Measurements from ENCODE around the gene LTK.

Gene LTK

GRCh38 chr15:41490355-41490754 is 23.3 kb downstream of the LTK start:
- peaks cover 53% of the 10 kb centered on the region for H3K27me3 ChIP-seq (ENCODE audit: control insufficient read depth, insufficient read depth, low read length, poor library complexity, severe bottlenecking)
- 67 to 72% methylated on average over 4 of the region's 4 CpGs for WGBS, 2 experiments
- peaks cover 8% of the 10 kb centered on the region for H3K4me1 ChIP-seq (ENCODE audit: control insufficient read depth, insufficient read depth, low read length)
- H3K27ac ChIP-seq (ENCODE audit: insufficient read depth, low read depth, low read length, poor library complexity, severe bottlenecking) = no peak overlapping the region
- H3K9me3 ChIP-seq (ENCODE audit: control insufficient read depth, low read length) = no peaks in the 10 kb centered on the region
- no peak overlapping the region for H3K4me3 ChIP-seq (ENCODE audit: insufficient read depth, low read depth, low read length)
- no peaks in the 10 kb centered on the region for H3K36me3 ChIP-seq (ENCODE audit: control insufficient read depth, insufficient read depth, low read length)

GRCh38 chr15:41489641-41490040 is 24.0 kb downstream of the LTK start:
- Histone ChIP-seq H3K27me3 (ENCODE audit: control insufficient read depth, insufficient read depth, low read length, poor library complexity, severe bottlenecking) (peaks cover 46% of the 10 kb centered on the region), H3K4me1 (ENCODE audit: control insufficient read depth, insufficient read depth, low read length) (peaks cover 1% of the 10 kb centered on the region), H3K9me3 (ENCODE audit: control insufficient read depth, low read length) (no peaks in the 10 kb centered on the region), H3K27ac (ENCODE audit: insufficient read depth, low read depth, low read length, poor library complexity, severe bottlenecking) (no peak overlapping the region), H3K4me3 (ENCODE audit: insufficient read depth, low read depth, low read length) (no peak overlapping the region), H3K36me3 (ENCODE audit: control insufficient read depth, insufficient read depth, low read length) (no peaks in the 10 kb centered on the region)
- 87 to 99% methylated on average over 2 of the region's 2 CpGs for WGBS, 2 experiments

- H3K27me3 ChIP-seq (ENCODE audit: control insufficient read depth, insufficient read depth, low read length, poor library complexity, severe bottlenecking) = peaks cover 28% of the 10 kb centered on the region
- no peaks in the 10 kb centered on the region for H3K4me1 ChIP-seq (ENCODE audit: control insufficient read depth, insufficient read depth, low read length)
- no peak overlapping the region for H3K4me3 ChIP-seq (ENCODE audit: insufficient read depth, low read depth, low read length)
- no peaks in the 10 kb centered on the region for H3K9me3 ChIP-seq (ENCODE audit: control insufficient read depth, low read length)
- WGBS, 2 experiments = 92 to 97% methylated on average over 2 of the region's 2 CpGs
- H3K27ac ChIP-seq (ENCODE audit: insufficient read depth, low read depth, low read length, poor library complexity, severe bottlenecking) = no peak overlapping the region
- no peaks in the 10 kb centered on the region for H3K36me3 ChIP-seq (ENCODE audit: control insufficient read depth, insufficient read depth, low read length)
Observed at GRCh38 chr15:41487802-41488201, 25.8 kb downstream of the LTK start.

- Histone ChIP-seq H3K27me3 (ENCODE audit: control insufficient read depth, insufficient read depth, low read length, poor library complexity, severe bottlenecking) (peaks cover 23% of the 10 kb centered on the region), H3K27ac (ENCODE audit: insufficient read depth, low read depth, low read length, poor library complexity, severe bottlenecking) (no peak overlapping the region), H3K36me3 (ENCODE audit: control insufficient read depth, insufficient read depth, low read length) (no peaks in the 10 kb centered on the region), H3K4me1 (ENCODE audit: control insufficient read depth, insufficient read depth, low read length) (no peaks in the 10 kb centered on the region), H3K4me3 (ENCODE audit: insufficient read depth, low read depth, low read length) (no peak overlapping the region), H3K9me3 (ENCODE audit: control insufficient read depth, low read length) (no peaks in the 10 kb centered on the region)
- 89 to 93% methylated on average over 9 of the region's 9 CpGs for WGBS, 2 experiments
Observed at GRCh38 chr15:41487381-41487780, 26.2 kb downstream of the LTK start.

- Histone ChIP-seq H3K4me1 (ENCODE audit: control insufficient read depth, insufficient read depth, low read length) (no peaks in the 10 kb centered on the region), H3K27ac (ENCODE audit: insufficient read depth, low read depth, low read length, poor library complexity, severe bottlenecking) (no peak overlapping the region), H3K36me3 (ENCODE audit: control insufficient read depth, insufficient read depth, low read length) (peaks cover 8% of the 10 kb centered on the region), H3K9me3 (ENCODE audit: control insufficient read depth, low read length) (no peaks in the 10 kb centered on the region), H3K4me3 (ENCODE audit: insufficient read depth, low read depth, low read length) (no peak overlapping the region), H3K27me3 (ENCODE audit: control insufficient read depth, insufficient read depth, low read length, poor library complexity, severe bottlenecking) (peaks cover 12% of the 10 kb centered on the region)
- 94% methylated on average over 43 of the region's 43 CpGs for WGBS, 2 experiments
Observed at GRCh38 chr15:41486286-41486685, 27.3 kb downstream of the LTK start.

GRCh38 chr15:41484937-41485625 is 28.5 kb downstream of the LTK start:
- Histone ChIP-seq H3K4me3 (ENCODE audit: insufficient read depth, low read depth, low read length) (no peak overlapping the region), H3K9me3 (ENCODE audit: control insufficient read depth, low read length) (no peaks in the 10 kb centered on the region), H3K27me3 (ENCODE audit: control insufficient read depth, insufficient read depth, low read length, poor library complexity, severe bottlenecking) (peaks cover under 1% of the 10 kb centered on the region), H3K36me3 (ENCODE audit: control insufficient read depth, insufficient read depth, low read length) (peaks cover 19% of the 10 kb centered on the region), H3K4me1 (ENCODE audit: control insufficient read depth, insufficient read depth, low read length) (no peaks in the 10 kb centered on the region), H3K27ac (ENCODE audit: insufficient read depth, low read depth, low read length, poor library complexity, severe bottlenecking) (no peak overlapping the region)
- 88 to 91% methylated on average over 11 of the region's 11 CpGs for WGBS, 2 experiments

- Histone ChIP-seq H3K27ac (ENCODE audit: insufficient read depth, low read depth, low read length, poor library complexity, severe bottlenecking) (no peak overlapping the region), H3K27me3 (ENCODE audit: control insufficient read depth, insufficient read depth, low read length, poor library complexity, severe bottlenecking) (no peaks in the 10 kb centered on the region), H3K4me3 (ENCODE audit: insufficient read depth, low read depth, low read length) (no peak overlapping the region), H3K4me1 (ENCODE audit: control insufficient read depth, insufficient read depth, low read length) (no peaks in the 10 kb centered on the region), H3K9me3 (ENCODE audit: control insufficient read depth, low read length) (no peaks in the 10 kb centered on the region), H3K36me3 (ENCODE audit: control insufficient read depth, insufficient read depth, low read length) (peaks cover 33% of the 10 kb centered on the region)
- 93 to 94% methylated on average over 2 of the region's 2 CpGs for WGBS, 2 experiments
Observed at GRCh38 chr15:41483519-41483918, 30.1 kb downstream of the LTK start.

- Histone ChIP-seq H3K36me3 (ENCODE audit: control insufficient read depth, insufficient read depth, low read length) (peaks cover 34% of the 10 kb centered on the region), H3K27ac (ENCODE audit: insufficient read depth, low read depth, low read length, poor library complexity, severe bottlenecking) (no peak overlapping the region), H3K9me3 (ENCODE audit: control insufficient read depth, low read length) (no peaks in the 10 kb centered on the region), H3K4me3 (ENCODE audit: insufficient read depth, low read depth, low read length) (no peak overlapping the region), H3K4me1 (ENCODE audit: control insufficient read depth, insufficient read depth, low read length) (no peaks in the 10 kb centered on the region), H3K27me3 (ENCODE audit: control insufficient read depth, insufficient read depth, low read length, poor library complexity, severe bottlenecking) (no peaks in the 10 kb centered on the region)
Observed at GRCh38 chr15:41483115-41483514, 30.5 kb downstream of the LTK start.

GRCh38 chr15:41482110-41482877 is 31.3 kb downstream of the LTK start:
- Histone ChIP-seq H3K4me3 (ENCODE audit: insufficient read depth, low read depth, low read length) (no peak overlapping the region), H3K4me1 (ENCODE audit: control insufficient read depth, insufficient read depth, low read length) (no peaks in the 10 kb centered on the region), H3K27ac (ENCODE audit: insufficient read depth, low read depth, low read length, poor library complexity, severe bottlenecking) (no peak overlapping the region), H3K9me3 (ENCODE audit: control insufficient read depth, low read length) (no peaks in the 10 kb centered on the region), H3K27me3 (ENCODE audit: control insufficient read depth, insufficient read depth, low read length, poor library complexity, severe bottlenecking) (no peaks in the 10 kb centered on the region), H3K36me3 (ENCODE audit: control insufficient read depth, insufficient read depth, low read length) (peaks cover 35% of the 10 kb centered on the region)
- 95 to 97% methylated on average over 9 of the region's 9 CpGs for WGBS, 2 experiments

GRCh38 chr15:41480396-41481140 is 33.1 kb downstream of the LTK start:
- H3K27me3 ChIP-seq (ENCODE audit: control insufficient read depth, insufficient read depth, low read length, poor library complexity, severe bottlenecking) = no peaks in the 10 kb centered on the region
- WGBS, 2 experiments = 94 to 96% methylated on average over 12 of the region's 12 CpGs
- no peaks in the 10 kb centered on the region for H3K4me1 ChIP-seq (ENCODE audit: control insufficient read depth, insufficient read depth, low read length)
- H3K9me3 ChIP-seq (ENCODE audit: control insufficient read depth, low read length) = no peaks in the 10 kb centered on the region
- peaks cover 52% of the 10 kb centered on the region for H3K36me3 ChIP-seq (ENCODE audit: control insufficient read depth, insufficient read depth, low read length)
- H3K4me3 ChIP-seq (ENCODE audit: insufficient read depth, low read depth, low read length) = no peak overlapping the region
- H3K27ac ChIP-seq (ENCODE audit: insufficient read depth, low read depth, low read length, poor library complexity, severe bottlenecking) = no peak overlapping the region
